ENCODE data around the gene FBXL4. TPM values are rescaled to one million over a fixed set of nuclear protein-coding genes. Genes with fewer than 3 reads are reported as not detected.

Gene FBXL4
- total RNA-seq, 2 experiments from 2014 or later: 14.5 to 20.9 TPM

DNA sequence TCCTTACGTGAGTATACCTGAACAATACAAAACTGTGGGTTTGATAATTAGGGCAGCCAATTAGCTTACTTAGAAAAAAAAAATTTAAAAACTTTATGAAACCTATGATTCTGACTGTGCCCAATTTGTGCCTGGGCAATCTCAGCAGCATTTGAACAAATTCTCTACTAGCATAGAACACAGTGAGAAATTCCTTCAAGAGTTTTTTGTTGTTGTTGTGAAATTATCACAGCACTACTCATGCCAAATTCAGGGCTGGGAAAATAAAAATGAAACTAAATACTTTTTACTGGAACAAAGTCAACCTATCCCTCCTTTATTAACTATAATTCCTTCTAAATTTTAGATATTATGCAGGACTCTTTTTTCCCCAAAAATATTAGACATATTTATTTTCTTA, 70.5 kb downstream of the FBXL4 start:
- Histone ChIP-seq H4K20me1 (ENCODE audit: insufficient read depth, low read length) (no peaks in the 10 kb centered on the region), H2AFZ (ENCODE audit: low read length) (no peak overlapping the region), H3K36me3 (ENCODE audit: insufficient read depth, low read length) (peaks cover 27% of the 10 kb centered on the region; the same call in 1 of the 2 replicates), H3K9me2 (ENCODE audit: insufficient read depth, low read length) (no peaks in the 10 kb centered on the region), H3K4me1 (ENCODE audit: insufficient read depth, low read length, poor library complexity, severe bottlenecking) (no peaks in the 10 kb centered on the region), H3K27ac (ENCODE audit: low read depth, low read length, poor library complexity, severe bottlenecking) (no peak overlapping the region), H3K4me2 (ENCODE audit: low read length) (no peak overlapping the region), H3K4me3 (ENCODE audit: low read depth, low read length, poor library complexity, severe bottlenecking) (no peak overlapping the region), H3K79me2 (ENCODE audit: insufficient read depth, low read depth, low read length) (no peaks in the 10 kb centered on the region), H3K9me3 (ENCODE audit: low read length) (no peaks in the 10 kb centered on the region)
- ChIA-PET CTCF (ENCODE audit: unreplicated experiment) (no interaction called here), POLR2A (no interaction called here)
- DNase-seq (ENCODE audit: low spot score): no peak
- BruUV-seq (replicated peaks): no TSS peak
- TF ChIP-seq, protein P1, sequence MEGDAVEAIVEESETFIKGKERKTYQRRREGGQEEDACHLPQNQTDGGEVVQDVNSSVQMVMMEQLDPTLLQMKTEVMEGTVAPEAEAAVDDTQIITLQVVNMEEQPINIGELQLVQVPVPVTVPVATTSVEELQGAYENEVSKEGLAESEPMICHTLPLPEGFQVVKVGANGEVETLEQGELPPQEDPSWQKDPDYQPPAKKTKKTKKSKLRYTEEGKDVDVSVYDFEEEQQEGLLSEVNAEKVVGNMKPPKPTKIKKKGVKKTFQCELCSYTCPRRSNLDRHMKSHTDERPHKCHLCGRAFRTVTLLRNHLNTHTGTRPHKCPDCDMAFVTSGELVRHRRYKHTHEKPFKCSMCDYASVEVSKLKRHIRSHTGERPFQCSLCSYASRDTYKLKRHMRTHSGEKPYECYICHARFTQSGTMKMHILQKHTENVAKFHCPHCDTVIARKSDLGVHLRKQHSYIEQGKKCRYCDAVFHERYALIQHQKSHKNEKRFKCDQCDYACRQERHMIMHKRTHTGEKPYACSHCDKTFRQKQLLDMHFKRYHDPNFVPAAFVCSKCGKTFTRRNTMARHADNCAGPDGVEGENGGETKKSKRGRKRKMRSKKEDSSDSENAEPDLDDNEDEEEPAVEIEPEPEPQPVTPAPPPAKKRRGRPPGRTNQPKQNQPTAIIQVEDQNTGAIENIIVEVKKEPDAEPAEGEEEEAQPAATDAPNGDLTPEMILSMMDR (conservative IDR thresholded peaks at IDR 0.05; ENCODE audit: low read length): no peak
- TF ChIP-seq EZH2phosphoT487 (IDR thresholded peaks at IDR 0.05; ENCODE audit: borderline replicate concordance, low read depth, low read length): no peak
- intact Hi-C loops (cut with micrococcal nuclease; ENCODE audit: unreplicated experiment): no loop called here

GRCh38 chr6:98875375-98875774, 72.4 kb downstream of the FBXL4 start:
- Histone ChIP-seq H3K4me3 (ENCODE audit: low read depth, low read length, poor library complexity, severe bottlenecking) (no peak overlapping the region), H3K9me3 (ENCODE audit: low read length) (no peaks in the 10 kb centered on the region), H3K27ac (ENCODE audit: low read depth, low read length, poor library complexity, severe bottlenecking) (no peak overlapping the region), H3K4me2 (ENCODE audit: low read length) (no peak overlapping the region), H4K20me1 (ENCODE audit: insufficient read depth, low read length) (no peaks in the 10 kb centered on the region), H3K4me1 (ENCODE audit: insufficient read depth, low read length, poor library complexity, severe bottlenecking) (no peaks in the 10 kb centered on the region), H3K9me2 (ENCODE audit: insufficient read depth, low read length) (no peaks in the 10 kb centered on the region), H3K79me2 (ENCODE audit: insufficient read depth, low read depth, low read length) (no peaks in the 10 kb centered on the region), H2AFZ (ENCODE audit: low read length) (no peak overlapping the region), H3K36me3 (ENCODE audit: insufficient read depth, low read length) (peaks cover 33% of the 10 kb centered on the region)
- POLR2A ChIA-PET: no interaction called here
- BruUV-seq (replicated peaks): no TSS peak
- DNase-seq (ENCODE audit: low spot score): no peak
- CTCF ChIA-PET (ENCODE audit: unreplicated experiment): no interaction called here
- intact Hi-C loops (cut with micrococcal nuclease; ENCODE audit: unreplicated experiment): no loop called here
- no peak for TF ChIP-seq EZH2phosphoT487 (IDR thresholded peaks at IDR 0.05; ENCODE audit: borderline replicate concordance, low read depth, low read length)
- TF ChIP-seq, protein P1 (conservative IDR thresholded peaks at IDR 0.05; ENCODE audit: low read length): no peak

- Histone ChIP-seq H3K4me1 (ENCODE audit: insufficient read depth, low read length, poor library complexity, severe bottlenecking) (no peaks in the 10 kb centered on the region), H3K4me2 (ENCODE audit: low read length) (no peak overlapping the region), H4K20me1 (ENCODE audit: insufficient read depth, low read length) (no peaks in the 10 kb centered on the region), H3K9me3 (ENCODE audit: low read length) (no peaks in the 10 kb centered on the region), H3K36me3 (ENCODE audit: insufficient read depth, low read length) (peaks cover 23% of the 10 kb centered on the region), H3K9me2 (ENCODE audit: insufficient read depth, low read length) (no peaks in the 10 kb centered on the region), H3K27ac (ENCODE audit: low read depth, low read length, poor library complexity, severe bottlenecking) (no peak overlapping the region), H3K4me3 (ENCODE audit: low read depth, low read length, poor library complexity, severe bottlenecking) (no peak overlapping the region), H3K79me2 (ENCODE audit: insufficient read depth, low read depth, low read length) (no peaks in the 10 kb centered on the region), H2AFZ (ENCODE audit: low read length) (no peak overlapping the region)
- CTCF ChIA-PET (ENCODE audit: unreplicated experiment): no interaction called here
- TF ChIP-seq, protein P1 (conservative IDR thresholded peaks at IDR 0.05; ENCODE audit: low read length): no peak
- TF ChIP-seq EZH2phosphoT487 (IDR thresholded peaks at IDR 0.05; ENCODE audit: borderline replicate concordance, low read depth, low read length): no peak
- POLR2A ChIA-PET: interaction anchor here (0.6 kb wide), 1 partner anchor 86 kb away, joined by 3 read pairs; no protein-coding TSS in a partner anchor
- no TSS peak for BruUV-seq (replicated peaks)
- no peak for DNase-seq (ENCODE audit: low spot score)
- intact Hi-C loops (cut with micrococcal nuclease; ENCODE audit: unreplicated experiment): no loop called here
These were observed 75.9 kb downstream of the FBXL4 start for GRCh38 chr6:98871821-98872220.
